HUES64 (cell line): ENCODE results near the gene ANKRD55.
"Not testable (repeated sequence)": the region's sequence is repeated elsewhere in the genome, so short reads cannot be mapped to it uniquely, and the experiment has no call there.

Experiments used
- H3K27ac ChIP-seq: 2 replicates; pipeline ENCODE4 v1.7.0; 2013; ENCODE audit warnings: low read depth, low read length, inconsistent platforms
- H3K27me3 ChIP-seq: 2 replicates; pipeline ENCODE4 v1.6.1; 2013; ENCODE audit warnings: mild to moderate bottlenecking, low read length; ENCODE audit not compliant: insufficient read depth
- H3K36me3 ChIP-seq: 2 replicates; pipeline ENCODE4 v1.6.1; 2013; ENCODE audit warnings: mild to moderate bottlenecking, low read length; ENCODE audit not compliant: insufficient read depth
- H3K4me1 ChIP-seq: 2 replicates; pipeline ENCODE4 v1.6.1; 2013; ENCODE audit warnings: mild to moderate bottlenecking, low read length, moderate library complexity; ENCODE audit not compliant: insufficient read depth
- H3K4me3 ChIP-seq: 2 replicates; pipeline ENCODE4 v1.5.1; 2013; ENCODE audit warnings: mild to moderate bottlenecking, low read length, moderate library complexity
- H3K9ac ChIP-seq: 2 replicates; pipeline ENCODE4 v1.6.1; 2013; ENCODE audit warnings: mild to moderate bottlenecking, low read depth, low read length
- H3K9me3 ChIP-seq: 2 replicates; pipeline ENCODE4 v1.6.1; 2013; ENCODE audit warnings: low read depth, low read length; ENCODE audit not compliant: insufficient read depth
- WGBS: fragments of 150-250, 120-280 bp; methylation state at CpG from one replicate; pipeline ENCODE4 v1.1.7; 2013; ENCODE audit warnings: missing lambda C conversion rate; 5-methylcytosine and 5-hydroxymethylcytosine counted together

ANKRD55 gene

GRCh38 chr5:56142614-56143372 is 90.3 kb downstream of the ANKRD55 start:
- Histone ChIP-seq H3K4me3 (no peak overlapping the region), H3K9ac (no peak overlapping the region), H3K27ac (no peak overlapping the region), H3K27me3 (no peaks in the 10 kb centered on the region), H3K4me1 (no peaks in the 10 kb centered on the region), H3K9me3 (no peaks in the 10 kb centered on the region), H3K36me3 (no peaks in the 10 kb centered on the region)
- WGBS = 88% methylated on average over 4 of the region's 5 CpGs

GRCh38 chr5:56142233-56142613 is 90.9 kb downstream of the ANKRD55 start:
- H3K9ac ChIP-seq = no peak overlapping the region
- H3K4me1 ChIP-seq = no peaks in the 10 kb centered on the region
- H3K27ac ChIP-seq = no peak overlapping the region
- H3K36me3 ChIP-seq = no peaks in the 10 kb centered on the region
- no peaks in the 10 kb centered on the region for H3K9me3 ChIP-seq
- WGBS = 79% methylated on average over 6 of the region's 6 CpGs
- H3K4me3 ChIP-seq = no peak overlapping the region
- H3K27me3 ChIP-seq = no peaks in the 10 kb centered on the region

- Histone ChIP-seq H3K27me3 (no peaks in the 10 kb centered on the region), H3K27ac (no peak overlapping the region), H3K4me1 (no peaks in the 10 kb centered on the region), H3K36me3 (no peaks in the 10 kb centered on the region), H3K9me3 (no peaks in the 10 kb centered on the region), H3K4me3 (no peak overlapping the region), H3K9ac (no peak overlapping the region)
- 95% methylated on average over 2 of the region's 3 CpGs for WGBS
These were observed 93.1 kb downstream of the ANKRD55 start for GRCh38 chr5:56140073-56140472.

GRCh38 chr5:56130664-56131063 is 102.5 kb downstream of the ANKRD55 start:
- 97% methylated on average over 2 of the region's 2 CpGs for WGBS
- Histone ChIP-seq H3K27me3 (no peaks in the 10 kb centered on the region), H3K4me3 (no peak overlapping the region), H3K4me1 (no peaks in the 10 kb centered on the region), H3K27ac (no peak overlapping the region), H3K9me3 (no peaks in the 10 kb centered on the region), H3K9ac (no peak overlapping the region), H3K36me3 (no peaks in the 10 kb centered on the region)

- H3K9me3 ChIP-seq = no peaks in the 10 kb centered on the region
- WGBS = 90% methylated on average over 2 of the region's 4 CpGs
- no peaks in the 10 kb centered on the region for H3K4me1 ChIP-seq
- no peaks in the 10 kb centered on the region for H3K27me3 ChIP-seq
- H3K9ac ChIP-seq = no peak overlapping the region
- no peak overlapping the region for H3K27ac ChIP-seq
- H3K36me3 ChIP-seq = no peaks in the 10 kb centered on the region
- H3K4me3 ChIP-seq = no peak overlapping the region
These were observed 103.8 kb downstream of the ANKRD55 start for GRCh38 chr5:56129288-56129687.

- H3K27ac ChIP-seq = no peak overlapping the region
- peaks cover 8% of the 10 kb centered on the region; the same call in 1 of the 2 replicates for H3K4me1 ChIP-seq
- H3K9me3 ChIP-seq = no peaks in the 10 kb centered on the region
- 78% methylated on average over 2 of the region's 3 CpGs for WGBS
- no peak overlapping the region for H3K9ac ChIP-seq
- no peak overlapping the region for H3K4me3 ChIP-seq
- H3K27me3 ChIP-seq = no peaks in the 10 kb centered on the region
- H3K36me3 ChIP-seq = no peaks in the 10 kb centered on the region
These were observed 105.0 kb downstream of the ANKRD55 start for GRCh38 chr5:56128113-56128512.

- Histone ChIP-seq H3K4me1 (peaks cover 8% of the 10 kb centered on the region; the same call in 1 of the 2 replicates), H3K9me3 (no peaks in the 10 kb centered on the region), H3K4me3 (no peak overlapping the region), H3K36me3 (no peaks in the 10 kb centered on the region), H3K9ac (no peak overlapping the region), H3K27me3 (no peaks in the 10 kb centered on the region), H3K27ac (no peak overlapping the region)
- 93% methylated on average over 7 of the region's 7 CpGs for WGBS
These were observed 106.5 kb downstream of the ANKRD55 start for GRCh38 chr5:56126487-56127179.

- Histone ChIP-seq H3K9me3 (no peaks in the 10 kb centered on the region), H3K4me3 (no peak overlapping the region), H3K9ac (no peak overlapping the region), H3K4me1 (peaks cover 8% of the 10 kb centered on the region; the same call in 1 of the 2 replicates), H3K27ac (peak overlapping the region; percentile 40; the same call in 1 of the 2 replicates), H3K36me3 (no peaks in the 10 kb centered on the region), H3K27me3 (no peaks in the 10 kb centered on the region)
- WGBS = 77% methylated on average over 7 of the region's 8 CpGs
These were observed 109.4 kb downstream of the ANKRD55 start for GRCh38 chr5:56123531-56124243.

- not testable (repeated sequence) for H3K27me3 ChIP-seq, H3K4me3 ChIP-seq, H3K9me3 ChIP-seq, H3K4me1 ChIP-seq, H3K27ac ChIP-seq, H3K36me3 ChIP-seq, H3K9ac ChIP-seq
- 94% methylated on average over 9 of the region's 9 CpGs for WGBS
These were observed 110.7 kb downstream of the ANKRD55 start for GRCh38 chr5:56122360-56122985.

GRCh38 chr5:56119050-56119449 is 114.1 kb downstream of the ANKRD55 start:
- Histone ChIP-seq H3K36me3 (no peaks in the 10 kb centered on the region), H3K9me3 (no peaks in the 10 kb centered on the region), H3K27ac (no peak overlapping the region), H3K4me1 (peaks cover 7% of the 10 kb centered on the region; the same call in 1 of the 2 replicates), H3K9ac (no peak overlapping the region), H3K27me3 (no peaks in the 10 kb centered on the region), H3K4me3 (no peak overlapping the region)
- 100% methylated on average over 1 of the region's 1 CpG for WGBS
